ENCODE measurements around the gene ZMYND19.

GRCh38 chr9:137578518-137579258, 11.6 kb downstream of the ZMYND19 start, which contains the start of gene DPH7:
- peak; percentile 27 to 53 for TF ChIP-seq POLR2A (IDR thresholded peaks at IDR 0.05)
- TF ChIP-seq CTCF (IDR thresholded peaks at IDR 0.05) = peak; percentile 92 to 99 (median 96)
